HL-60 (cell line): ENCODE data around the gene IZUMO4.

Experiments used
- GABPA ChIP-seq: IDR thresholded peaks from 2 replicates; pipeline ENCODE4 v1.6.1; 2012; ENCODE audit warnings: low read depth
- POLR2AphosphoS5 ChIP-seq: IDR thresholded peaks from 2 replicates; pipeline ENCODE4 v1.6.1; 2012; ENCODE audit warnings: low read depth
- SPI1 ChIP-seq: IDR thresholded peaks from 2 replicates; pipeline ENCODE4 v1.6.1; 2012; ENCODE audit warnings: low read depth, mild to moderate bottlenecking, borderline replicate concordance
- TF ChIP-seq, protein P1 (sequence below): IDR thresholded peaks from one replicate; pipeline ENCODE4 v1.5.1; 2011; ENCODE audit warnings: low read length, control low read depth, inconsistent platforms; ENCODE audit not compliant: insufficient read depth
- TF ChIP-seq, protein P2 (sequence below): IDR thresholded peaks from 2 replicates; pipeline ENCODE4 v1.6.1; 2012; ENCODE audit warnings: low read depth; ENCODE audit not compliant: insufficient replicate concordance

DNA sequence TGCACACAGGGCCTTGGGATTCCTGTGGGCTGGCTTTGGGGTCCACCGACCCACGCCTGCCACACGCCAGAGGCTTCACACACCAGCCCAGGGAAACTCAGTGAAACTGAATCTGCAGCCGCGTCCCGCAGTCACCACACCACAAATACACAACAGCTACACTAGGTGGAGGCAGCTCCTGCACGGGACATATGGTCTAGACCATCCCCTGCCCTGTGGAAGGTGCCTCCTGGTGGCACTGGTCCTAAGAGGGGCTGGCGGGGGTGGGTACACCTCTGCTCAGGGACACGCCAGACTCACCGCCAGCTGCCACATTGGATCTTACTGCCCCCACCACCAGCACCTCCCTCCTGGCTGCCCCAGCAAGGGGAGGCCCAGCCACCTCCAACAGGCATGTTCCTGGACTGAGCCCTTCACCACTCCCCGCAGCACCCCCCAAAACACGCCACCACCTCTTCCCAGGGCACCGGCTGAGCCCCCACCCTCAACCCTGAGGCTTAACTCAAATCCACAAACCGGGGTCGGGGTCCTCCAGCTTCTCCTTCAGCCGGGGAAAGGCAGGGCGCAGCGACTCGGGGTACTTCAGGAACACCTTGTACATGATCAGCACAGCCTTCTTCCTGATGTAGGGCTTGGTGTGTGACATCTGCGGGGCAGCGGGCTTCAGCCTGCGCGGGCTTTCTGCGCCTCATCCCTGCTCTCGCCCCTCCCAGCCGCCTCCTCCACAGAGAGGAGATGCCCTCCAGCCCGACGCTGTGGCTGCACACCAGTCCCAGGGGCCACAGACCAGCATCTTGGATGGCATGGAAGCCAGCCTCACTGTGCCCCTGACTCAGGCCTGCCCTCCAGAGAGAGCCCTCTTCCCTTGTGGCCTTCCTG lies 33.4 kb downstream of the IZUMO4 start:
- TF ChIP-seq, protein P1, sequence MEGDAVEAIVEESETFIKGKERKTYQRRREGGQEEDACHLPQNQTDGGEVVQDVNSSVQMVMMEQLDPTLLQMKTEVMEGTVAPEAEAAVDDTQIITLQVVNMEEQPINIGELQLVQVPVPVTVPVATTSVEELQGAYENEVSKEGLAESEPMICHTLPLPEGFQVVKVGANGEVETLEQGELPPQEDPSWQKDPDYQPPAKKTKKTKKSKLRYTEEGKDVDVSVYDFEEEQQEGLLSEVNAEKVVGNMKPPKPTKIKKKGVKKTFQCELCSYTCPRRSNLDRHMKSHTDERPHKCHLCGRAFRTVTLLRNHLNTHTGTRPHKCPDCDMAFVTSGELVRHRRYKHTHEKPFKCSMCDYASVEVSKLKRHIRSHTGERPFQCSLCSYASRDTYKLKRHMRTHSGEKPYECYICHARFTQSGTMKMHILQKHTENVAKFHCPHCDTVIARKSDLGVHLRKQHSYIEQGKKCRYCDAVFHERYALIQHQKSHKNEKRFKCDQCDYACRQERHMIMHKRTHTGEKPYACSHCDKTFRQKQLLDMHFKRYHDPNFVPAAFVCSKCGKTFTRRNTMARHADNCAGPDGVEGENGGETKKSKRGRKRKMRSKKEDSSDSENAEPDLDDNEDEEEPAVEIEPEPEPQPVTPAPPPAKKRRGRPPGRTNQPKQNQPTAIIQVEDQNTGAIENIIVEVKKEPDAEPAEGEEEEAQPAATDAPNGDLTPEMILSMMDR = no peak
- no peak for TF ChIP-seq POLR2AphosphoS5
- TF ChIP-seq, protein P2, sequence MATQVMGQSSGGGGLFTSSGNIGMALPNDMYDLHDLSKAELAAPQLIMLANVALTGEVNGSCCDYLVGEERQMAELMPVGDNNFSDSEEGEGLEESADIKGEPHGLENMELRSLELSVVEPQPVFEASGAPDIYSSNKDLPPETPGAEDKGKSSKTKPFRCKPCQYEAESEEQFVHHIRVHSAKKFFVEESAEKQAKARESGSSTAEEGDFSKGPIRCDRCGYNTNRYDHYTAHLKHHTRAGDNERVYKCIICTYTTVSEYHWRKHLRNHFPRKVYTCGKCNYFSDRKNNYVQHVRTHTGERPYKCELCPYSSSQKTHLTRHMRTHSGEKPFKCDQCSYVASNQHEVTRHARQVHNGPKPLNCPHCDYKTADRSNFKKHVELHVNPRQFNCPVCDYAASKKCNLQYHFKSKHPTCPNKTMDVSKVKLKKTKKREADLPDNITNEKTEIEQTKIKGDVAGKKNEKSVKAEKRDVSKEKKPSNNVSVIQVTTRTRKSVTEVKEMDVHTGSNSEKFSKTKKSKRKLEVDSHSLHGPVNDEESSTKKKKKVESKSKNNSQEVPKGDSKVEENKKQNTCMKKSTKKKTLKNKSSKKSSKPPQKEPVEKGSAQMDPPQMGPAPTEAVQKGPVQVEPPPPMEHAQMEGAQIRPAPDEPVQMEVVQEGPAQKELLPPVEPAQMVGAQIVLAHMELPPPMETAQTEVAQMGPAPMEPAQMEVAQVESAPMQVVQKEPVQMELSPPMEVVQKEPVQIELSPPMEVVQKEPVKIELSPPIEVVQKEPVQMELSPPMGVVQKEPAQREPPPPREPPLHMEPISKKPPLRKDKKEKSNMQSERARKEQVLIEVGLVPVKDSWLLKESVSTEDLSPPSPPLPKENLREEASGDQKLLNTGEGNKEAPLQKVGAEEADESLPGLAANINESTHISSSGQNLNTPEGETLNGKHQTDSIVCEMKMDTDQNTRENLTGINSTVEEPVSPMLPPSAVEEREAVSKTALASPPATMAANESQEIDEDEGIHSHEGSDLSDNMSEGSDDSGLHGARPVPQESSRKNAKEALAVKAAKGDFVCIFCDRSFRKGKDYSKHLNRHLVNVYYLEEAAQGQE = no peak
- TF ChIP-seq SPI1 = no peak
- no peak for TF ChIP-seq GABPA
